ENCODE data around the gene CALCB.
A peak's percentile ranks its signal among the peaks of the same experiment; 100 is the strongest.
"Not testable (repeated sequence)": the region's sequence is repeated elsewhere in the genome, so short reads cannot be mapped to it uniquely, and the experiment has no call there.

The CALCB gene

GRCh38 chr11:15073361-15074205 lies at the start of gene CALCB:
Gene CALCB (plus strand): TSS chr11:15073593. CDS start chr11:15074719, 1,126 bp downstream.
- DNase-seq = no peak

GRCh38 chr11:15027011-15027410 lies 46.4 kb upstream of the CALCB start:
- DNase-seq = no peak

GRCh38 chr11:15027956-15028355 lies 45.4 kb upstream of the CALCB start:
- no peak for DNase-seq

- no peak for DNase-seq
These were observed 45.0 kb upstream of the CALCB start for GRCh38 chr11:15028379-15028778.

- DNase-seq = not testable (repeated sequence)
These were observed 41.4 kb upstream of the CALCB start for GRCh38 chr11:15031945-15032344.

- no peak for DNase-seq
These were observed 38.6 kb upstream of the CALCB start for GRCh38 chr11:15034687-15035267.

GRCh38 chr11:15035283-15035682 lies 38.1 kb upstream of the CALCB start:
- DNase-seq = no peak

- DNase-seq = peak; percentile 7
These were observed 34.4 kb upstream of the CALCB start for GRCh38 chr11:15038963-15039362.

- DNase-seq = no peak
These were observed 28.2 kb upstream of the CALCB start for GRCh38 chr11:15045209-15045608.

GRCh38 chr11:15045891-15046290 lies 27.5 kb upstream of the CALCB start:
- DNase-seq = no peak

- not testable (repeated sequence) for DNase-seq
These were observed 26.7 kb upstream of the CALCB start for GRCh38 chr11:15046673-15047072.

GRCh38 chr11:15048616-15049015 lies 24.8 kb upstream of the CALCB start:
- no peak for DNase-seq

GRCh38 chr11:15053191-15053685 lies 20.2 kb upstream of the CALCB start:
- peak; percentile 40 for DNase-seq

GRCh38 chr11:15055620-15056356 lies 17.6 kb upstream of the CALCB start:
- no peak for DNase-seq

GRCh38 chr11:15057329-15057728 lies 16.1 kb upstream of the CALCB start:
- no peak for DNase-seq

- DNase-seq = no peak
These were observed 14.1 kb upstream of the CALCB start for GRCh38 chr11:15059132-15059915.

GRCh38 chr11:15062599-15062998 lies 10.8 kb upstream of the CALCB start:
- no peak for DNase-seq

- not testable (repeated sequence) for DNase-seq
These were observed 3.6 kb upstream of the CALCB start for GRCh38 chr11:15069751-15070150.

GRCh38 chr11:15071556-15072255 lies 1.7 kb upstream of the CALCB start:
- DNase-seq = no peak

GRCh38 chr11:15072551-15073143 lies 746 bp upstream of the CALCB start:
- no peak for DNase-seq
